Natural killer cell (primary cell): ENCODE results near the gene ACD. TPM values are rescaled to one million over a fixed set of nuclear protein-coding genes. Genes with fewer than 3 reads are reported as not detected.

Source experiments
- ATAC-seq, 3 donors: fragments of 150-1000 bp in 2 of 3; fragments of 200-7000 bp in 1 of 3; cut with Tn5 transposase; 1 replicate in 1 of 3; 2 replicates in 2 of 3; pipeline ENCODE4 v1.10.0; 2021; ENCODE audit warnings: mild to moderate bottlenecking in 2 of 3, moderate library complexity in 2 of 3
- DNase-seq, 2 donors: peaks; one replicate each; pipeline versions ENCODE4 v3.0.0 to v3.0.0-alpha.2; 2013 to 2021; ENCODE audit warnings: mixed read lengths in 1 of 2
- H3K27ac ChIP-seq: one replicate; pipeline ENCODE4 v1.5.1; 2013; ENCODE audit warnings: mild to moderate bottlenecking, low read length
- H3K27me3 ChIP-seq: one replicate; pipeline ENCODE4 v1.6.1; 2013; ENCODE audit warnings: low read length; ENCODE audit not compliant: control insufficient read depth, insufficient read depth
- H3K36me3 ChIP-seq: one replicate; pipeline ENCODE4 v1.6.1; 2013; ENCODE audit warnings: low read length; ENCODE audit not compliant: control insufficient read depth, insufficient read depth
- H3K4me1 ChIP-seq: one replicate; pipeline ENCODE4 v1.6.1; 2013; ENCODE audit warnings: low read length; ENCODE audit not compliant: control insufficient read depth, insufficient read depth
- H3K4me3 ChIP-seq: one replicate; pipeline ENCODE4 v1.5.1; 2013; ENCODE audit warnings: low read length
- H3K9me3 ChIP-seq: one replicate; pipeline ENCODE4 v1.6.1; 2013; ENCODE audit warnings: low read length; ENCODE audit not compliant: control insufficient read depth, insufficient read depth
- H3K27ac Mint-ChIP-seq, 2 donors: one replicate each; pipeline ENCODE4 v1.8.0; 2022; ENCODE audit warnings: mild to moderate bottlenecking in 2 of 2, mixed read lengths in 2 of 2, moderate library complexity in 1 of 2
- H3K27me3 Mint-ChIP-seq, 2 donors: one replicate each; pipeline ENCODE4 v1.8.0; 2022; ENCODE audit warnings: low read depth in 2 of 2, mixed read lengths in 2 of 2
- H3K36me3 Mint-ChIP-seq: one replicate; pipeline ENCODE4 v1.8.0; 2022; ENCODE audit warnings: mixed read lengths
- H3K4me1 Mint-ChIP-seq, 2 donors: one replicate each; pipeline ENCODE4 v1.8.0; 2022; ENCODE audit warnings: mixed read lengths in 2 of 2
- H3K4me3 Mint-ChIP-seq: one replicate; pipeline ENCODE4 v1.8.0; 2022; ENCODE audit warnings: mild to moderate bottlenecking, moderate library complexity, mixed read lengths
- H3K9me3 Mint-ChIP-seq, 2 donors: one replicate each; pipeline ENCODE4 v1.8.0; 2022; ENCODE audit warnings: mixed read lengths in 2 of 2
- CTCF ChIP-seq: fragments of 200-600 bp; IDR thresholded peaks from one replicate; pipeline ENCODE4 v1.8.0; 2022; ENCODE audit warnings: antibody characterized with exemption
- WGBS: methylation state at CpG from one replicate; pipeline ENCODE4 v1.1.7; 2013; ENCODE audit warnings: missing lambda C conversion rate; ENCODE audit not compliant: insufficient coverage; 5-methylcytosine and 5-hydroxymethylcytosine counted together
- intact Hi-C: fragments of 100-400 bp; cut with micrococcal nuclease; formaldehyde crosslinking; loops from one replicate; pipeline ENCODE4 v1.14.2; 2022
- total RNA-seq, 4 donors: library from RNA; stranded (reverse); fragments of 120-200 nt in 1 of 4; gene quantifications; one replicate each; pipeline versions ENCODE4 v1.2.3 to v1.2.4, GENCODE V29; 2013 to 2022

ACD gene
- total RNA-seq, 3 donors from 2014 or later (not counting 1 experiment from before 2014, with no cell fraction given): 34.4 to 58.0 (median 43.2) TPM

GRCh38 chr16:67672739-67673662, 12.9 kb upstream of the ACD start:
- Mint-ChIP-seq H3K4me3 (no peak overlapping the region), H3K9me3 (no peaks in the 10 kb centered on the region), H3K27ac (no peak overlapping the region), H3K4me1 (peaks cover 0 to 7% of the 10 kb centered on the region in 2 donors), H3K27me3 (no peaks in the 10 kb centered on the region), H3K36me3 (no peaks in the 10 kb centered on the region)
- ATAC-seq (peak in 2 of 3 donors; percentile 10 to 29), DNase-seq (peak in 1 of 2 donors; percentile 69)
- no peaks in the 10 kb centered on the region for H3K9me3 ChIP-seq
- TF ChIP-seq CTCF: peak; percentile 49
- peaks cover 13% of the 10 kb centered on the region for H3K4me1 ChIP-seq
- no peaks in the 10 kb centered on the region for H3K27me3 ChIP-seq
- no peak overlapping the region for H3K27ac ChIP-seq
- 62% methylated on average over 13 of the region's 13 CpGs for WGBS
- intact Hi-C loops: loop anchor here (2.0 kb wide), 1 partner anchor 256 kb away; no protein-coding TSS in a partner anchor
- no peak overlapping the region for H3K4me3 ChIP-seq
- H3K36me3 ChIP-seq: no peaks in the 10 kb centered on the region

GRCh38 chr16:67672306-67672705, 12.2 kb upstream of the ACD start:
- Histone ChIP-seq H3K36me3 (no peaks in the 10 kb centered on the region), H3K4me1 (peaks cover 20% of the 10 kb centered on the region), H3K4me3 (no peak overlapping the region), H3K27me3 (no peaks in the 10 kb centered on the region), H3K9me3 (no peaks in the 10 kb centered on the region), H3K27ac (no peak overlapping the region)
- 61% methylated on average over 4 of the region's 4 CpGs for WGBS
- no peak for ATAC-seq
- Mint-ChIP-seq H3K27ac (no peak overlapping the region), H3K27me3 (no peaks in the 10 kb centered on the region), H3K36me3 (no peaks in the 10 kb centered on the region), H3K4me3 (no peak overlapping the region), H3K9me3 (no peaks in the 10 kb centered on the region), H3K4me1 (peaks cover 0 to 11% of the 10 kb centered on the region in 2 donors)
- TF ChIP-seq CTCF: no peak
- intact Hi-C loops: loop anchor here (2.0 kb wide), 1 partner anchor 256 kb away; no protein-coding TSS in a partner anchor
- no peak for DNase-seq

GRCh38 chr16:67669499-67670101, 9.5 kb upstream of the ACD start:
- H3K4me3 Mint-ChIP-seq: peak overlapping the region; percentile 17
- no peaks in the 10 kb centered on the region for H3K9me3 ChIP-seq
- no peaks in the 10 kb centered on the region for H3K27me3 ChIP-seq
- no peaks in the 10 kb centered on the region for H3K36me3 ChIP-seq
- no peak overlapping the region for H3K4me3 ChIP-seq
- no peak overlapping the region for H3K27ac ChIP-seq
- WGBS: 93% methylated on average over 10 of the region's 10 CpGs
- no peak overlapping the region for H3K27ac Mint-ChIP-seq
- no peak for TF ChIP-seq CTCF
- H3K9me3 Mint-ChIP-seq: no peaks in the 10 kb centered on the region
- ATAC-seq (no peak), DNase-seq (no peak)
- H3K4me1 ChIP-seq: peaks cover 32% of the 10 kb centered on the region
- H3K4me1 Mint-ChIP-seq: peaks cover 5 to 22% of the 10 kb centered on the region in 2 donors
- H3K36me3 Mint-ChIP-seq: no peaks in the 10 kb centered on the region
- no peaks in the 10 kb centered on the region for H3K27me3 Mint-ChIP-seq
- intact Hi-C loops: loop anchor here (5.0 kb wide), 1 partner anchor 138 kb away; the partner anchor contains the start of genes RANBP10 and TSNAXIP1
